DOHH2 (cell line): ENCODE measurements around the gene MPRIP.

Source experiments
- EZH2phosphoT487 ChIP-seq: fragments of 200-600 bp; sonication (generic); IDR thresholded peaks from 2 replicates; pipeline ENCODE4 v1.6.1; 2017; ENCODE audit warnings: borderline replicate concordance, mild to moderate bottlenecking, antibody characterized with exemption, low read length, moderate library complexity, mixed read lengths
- TF ChIP-seq, protein P1 (sequence below): fragments of 200-600 bp; sonication (generic); IDR thresholded peaks from one replicate; pipeline ENCODE4 v1.5.1; 2014; ENCODE audit warnings: antibody characterized with exemption, mild to moderate bottlenecking, low read depth, low read length; ENCODE audit not compliant: poor library complexity, severe bottlenecking

DNA sequence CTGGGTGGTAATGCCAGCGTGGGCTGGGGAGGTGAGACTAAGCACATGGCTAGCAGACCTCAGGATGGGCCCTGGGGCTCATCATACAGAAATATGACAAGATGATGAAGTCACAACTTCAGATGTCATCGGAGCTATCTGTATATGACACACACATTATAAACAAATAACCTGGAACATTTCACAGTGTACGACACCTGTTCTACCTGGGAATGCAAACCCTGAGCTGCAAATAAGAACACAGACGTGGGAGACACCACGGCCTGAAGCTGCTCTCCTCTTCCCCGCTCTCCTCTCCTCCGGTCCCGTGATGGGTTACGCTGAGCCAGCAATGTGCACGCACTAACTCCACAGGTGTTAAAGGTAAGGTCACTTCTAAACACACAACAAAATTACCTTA, 159.0 kb downstream of the MPRIP start:
- TF ChIP-seq, protein P1, sequence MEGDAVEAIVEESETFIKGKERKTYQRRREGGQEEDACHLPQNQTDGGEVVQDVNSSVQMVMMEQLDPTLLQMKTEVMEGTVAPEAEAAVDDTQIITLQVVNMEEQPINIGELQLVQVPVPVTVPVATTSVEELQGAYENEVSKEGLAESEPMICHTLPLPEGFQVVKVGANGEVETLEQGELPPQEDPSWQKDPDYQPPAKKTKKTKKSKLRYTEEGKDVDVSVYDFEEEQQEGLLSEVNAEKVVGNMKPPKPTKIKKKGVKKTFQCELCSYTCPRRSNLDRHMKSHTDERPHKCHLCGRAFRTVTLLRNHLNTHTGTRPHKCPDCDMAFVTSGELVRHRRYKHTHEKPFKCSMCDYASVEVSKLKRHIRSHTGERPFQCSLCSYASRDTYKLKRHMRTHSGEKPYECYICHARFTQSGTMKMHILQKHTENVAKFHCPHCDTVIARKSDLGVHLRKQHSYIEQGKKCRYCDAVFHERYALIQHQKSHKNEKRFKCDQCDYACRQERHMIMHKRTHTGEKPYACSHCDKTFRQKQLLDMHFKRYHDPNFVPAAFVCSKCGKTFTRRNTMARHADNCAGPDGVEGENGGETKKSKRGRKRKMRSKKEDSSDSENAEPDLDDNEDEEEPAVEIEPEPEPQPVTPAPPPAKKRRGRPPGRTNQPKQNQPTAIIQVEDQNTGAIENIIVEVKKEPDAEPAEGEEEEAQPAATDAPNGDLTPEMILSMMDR = no peak
- no peak for TF ChIP-seq EZH2phosphoT487
